Measurements from ENCODE around the gene POU6F1. TPM values are rescaled to one million over a fixed set of nuclear protein-coding genes. Genes with fewer than 3 reads are reported as not detected.

POU6F1 gene
- total RNA-seq, 4 donors from 2014 or later, result 2.6 to 60.6 (median 5.8) TPM

GRCh38 chr12:51210690-51211395, 7.0 kb downstream of the POU6F1 start:
- no peak overlapping the region for H3K27ac ChIP-seq
- no peak for DNase-seq
- no peak overlapping the region for H3K4me3 ChIP-seq
- no peaks in the 10 kb centered on the region for H3K36me3 ChIP-seq
- TF ChIP-seq CTCF (IDR thresholded peaks at IDR 0.05), result no peak
- no peak for TF ChIP-seq POLR2A (IDR thresholded peaks at IDR 0.05)
- no peaks in the 10 kb centered on the region for H3K27me3 ChIP-seq
- H3K9me3 ChIP-seq, result no peaks in the 10 kb centered on the region
- intact Hi-C loops (cut with DNase I; ENCODE audit: low total_unique reads), result loop anchor here (5.0 kb wide), 1 partner anchor 36 kb away; no protein-coding TSS in a partner anchor
- no peaks in the 10 kb centered on the region for H3K4me1 ChIP-seq

- no peak overlapping the region for H3K4me3 ChIP-seq
- DNase-seq, result no peak
- no peaks in the 10 kb centered on the region for H3K9me3 ChIP-seq
- no peaks in the 10 kb centered on the region for H3K36me3 ChIP-seq
- TF ChIP-seq POLR2A (IDR thresholded peaks at IDR 0.05), result no peak
- TF ChIP-seq CTCF (IDR thresholded peaks at IDR 0.05), result no peak
- H3K27ac ChIP-seq, result no peak overlapping the region
- intact Hi-C loops (cut with DNase I; ENCODE audit: low total_unique reads), result no loop called here
- no peaks in the 10 kb centered on the region for H3K4me1 ChIP-seq
- H3K27me3 ChIP-seq, result no peaks in the 10 kb centered on the region
These were observed 8.6 kb downstream of the POU6F1 start for GRCh38 chr12:51209259-51209658.

- H3K27ac ChIP-seq, result no peak overlapping the region
- no peaks in the 10 kb centered on the region for H3K36me3 ChIP-seq
- no peaks in the 10 kb centered on the region for H3K9me3 ChIP-seq
- TF ChIP-seq POLR2A (IDR thresholded peaks at IDR 0.05) (no peak), CTCF (IDR thresholded peaks at IDR 0.05) (no peak)
- DNase-seq, result no peak
- H3K27me3 ChIP-seq, result no peaks in the 10 kb centered on the region
- H3K4me1 ChIP-seq, result no peaks in the 10 kb centered on the region
- intact Hi-C loops (cut with DNase I; ENCODE audit: low total_unique reads), result no loop called here
- H3K4me3 ChIP-seq, result no peak overlapping the region
These were observed 9.7 kb downstream of the POU6F1 start for GRCh38 chr12:51208016-51208660.

- DNase-seq, result no peak
- intact Hi-C loops (cut with DNase I; ENCODE audit: low total_unique reads), result no loop called here
- H3K4me1 ChIP-seq, result no peaks in the 10 kb centered on the region
These were observed 12.5 kb downstream of the POU6F1 start for GRCh38 chr12:51205350-51205749.

More at GRCh38 chr12:51205350-51205749, 12.5 kb downstream of the POU6F1 start:
- no peaks in the 10 kb centered on the region for H3K9me3 ChIP-seq
- no peaks in the 10 kb centered on the region for H3K27me3 ChIP-seq
- TF ChIP-seq POLR2A (IDR thresholded peaks at IDR 0.05), result no peak
- TF ChIP-seq CTCF (IDR thresholded peaks at IDR 0.05), result no peak
- H3K27ac ChIP-seq, result no peak overlapping the region
- H3K4me3 ChIP-seq, result no peak overlapping the region
- H3K36me3 ChIP-seq, result no peaks in the 10 kb centered on the region
